Measurements from ENCODE around the gene ZSWIM6. TPM values are rescaled to one million over a fixed set of nuclear protein-coding genes. Genes with fewer than 3 reads are reported as not detected.

The ZSWIM6 gene
- total RNA-seq, 1 donor from 2014 or later: 5.7 TPM

GRCh38 chr5:61569353-61569752, 237.3 kb downstream of the ZSWIM6 start:
- Histone ChIP-seq H3K4me3 (no peak overlapping the region), H3K27me3 (ENCODE audit: low read depth) (no peaks in the 10 kb centered on the region), H3K9me3 (replicated peaks) (no peaks in the 10 kb centered on the region), H3K27ac (replicated peaks) (peak overlapping the region; percentile 49), H3K4me1 (no peaks in the 10 kb centered on the region), H3K36me3 (no peaks in the 10 kb centered on the region)
- intact Hi-C loops (cut with micrococcal nuclease): no loop called here
- TF ChIP-seq CTCF (IDR thresholded peaks at IDR 0.05; ENCODE audit: borderline replicate concordance): no peak
- DNase-seq: peak; percentile 43

- H3K9me3 ChIP-seq (replicated peaks): no peaks in the 10 kb centered on the region
- no peak for DNase-seq
- H3K36me3 ChIP-seq: no peaks in the 10 kb centered on the region
- no peaks in the 10 kb centered on the region for H3K27me3 ChIP-seq (ENCODE audit: low read depth)
- no peaks in the 10 kb centered on the region for H3K4me1 ChIP-seq
- no peak overlapping the region for H3K27ac ChIP-seq (replicated peaks)
- intact Hi-C loops (cut with micrococcal nuclease): no loop called here
- no peak for TF ChIP-seq CTCF (IDR thresholded peaks at IDR 0.05; ENCODE audit: borderline replicate concordance)
- no peak overlapping the region for H3K4me3 ChIP-seq
These were observed 238.7 kb downstream of the ZSWIM6 start for GRCh38 chr5:61570767-61571166.

GRCh38 chr5:61572959-61573358, 240.9 kb downstream of the ZSWIM6 start:
- no peak overlapping the region for H3K4me3 ChIP-seq
- no peaks in the 10 kb centered on the region for H3K27me3 ChIP-seq (ENCODE audit: low read depth)
- H3K27ac ChIP-seq (replicated peaks): no peak overlapping the region
- H3K9me3 ChIP-seq (replicated peaks): no peaks in the 10 kb centered on the region
- H3K36me3 ChIP-seq: no peaks in the 10 kb centered on the region
- no peak for TF ChIP-seq CTCF (IDR thresholded peaks at IDR 0.05; ENCODE audit: borderline replicate concordance)
- no peak for DNase-seq
- no peaks in the 10 kb centered on the region for H3K4me1 ChIP-seq
- intact Hi-C loops (cut with micrococcal nuclease): no loop called here

- Histone ChIP-seq H3K4me1 (no peaks in the 10 kb centered on the region), H3K4me3 (no peak overlapping the region), H3K36me3 (no peaks in the 10 kb centered on the region), H3K27ac (replicated peaks) (no peak overlapping the region), H3K9me3 (replicated peaks) (no peaks in the 10 kb centered on the region), H3K27me3 (ENCODE audit: low read depth) (no peaks in the 10 kb centered on the region)
- DNase-seq: no peak
- intact Hi-C loops (cut with micrococcal nuclease): no loop called here
- no peak for TF ChIP-seq CTCF (IDR thresholded peaks at IDR 0.05; ENCODE audit: borderline replicate concordance)
These were observed 243.0 kb downstream of the ZSWIM6 start for GRCh38 chr5:61575103-61575502.

- Histone ChIP-seq H3K36me3 (no peaks in the 10 kb centered on the region), H3K4me3 (no peak overlapping the region), H3K9me3 (replicated peaks) (no peaks in the 10 kb centered on the region), H3K27ac (replicated peaks) (no peak overlapping the region), H3K27me3 (ENCODE audit: low read depth) (no peaks in the 10 kb centered on the region), H3K4me1 (no peaks in the 10 kb centered on the region)
- intact Hi-C loops (cut with micrococcal nuclease): no loop called here
- no peak for DNase-seq
- no peak for TF ChIP-seq CTCF (IDR thresholded peaks at IDR 0.05; ENCODE audit: borderline replicate concordance)
These were observed 243.5 kb downstream of the ZSWIM6 start for GRCh38 chr5:61575581-61575980.

GRCh38 chr5:61576556-61576955, 244.5 kb downstream of the ZSWIM6 start:
- no peak for TF ChIP-seq CTCF (IDR thresholded peaks at IDR 0.05; ENCODE audit: borderline replicate concordance)
- H3K4me3 ChIP-seq: no peak overlapping the region
- no peak for DNase-seq

More at GRCh38 chr5:61576556-61576955, 244.5 kb downstream of the ZSWIM6 start:
- Histone ChIP-seq H3K27ac (replicated peaks) (no peak overlapping the region), H3K4me1 (no peaks in the 10 kb centered on the region), H3K9me3 (replicated peaks) (no peaks in the 10 kb centered on the region), H3K36me3 (no peaks in the 10 kb centered on the region), H3K27me3 (ENCODE audit: low read depth) (no peaks in the 10 kb centered on the region)
- intact Hi-C loops (cut with micrococcal nuclease): no loop called here

Measured in left ventricle myocardium inferior (tissue), 1 donor.